Transverse colon (tissue), 4 donors: ENCODE results near the gene ZPLD1.

ENCODE experiments used
- CTCF ChIP-seq, 5 experiments: fragments of 200-600 bp in 3 of 5; fragments of 450-650 bp in 2 of 5; sonication (generic) in 3 of 5; IDR thresholded peaks; 1 replicate in 2 of 5; 2 replicates in 3 of 5; pipeline ENCODE4 v1.5.1; 2016 to 2017; ENCODE audit warnings: antibody characterized with exemption in 5 of 5, inconsistent platforms in 3 of 5, mild to moderate bottlenecking in 2 of 5, moderate library complexity in 1 of 5
- POLR2AphosphoS5 ChIP-seq, 3 donors: sonication (generic); formaldehyde crosslinking; IDR thresholded peaks; one replicate each; pipeline ENCODE4 v1.6.1; 2016; ENCODE audit warnings: antibody characterized with exemption in 3 of 3

- TF ChIP-seq POLR2AphosphoS5 (IDR thresholded peaks at IDR 0.05) (no peak), CTCF (IDR thresholded peaks at IDR 0.05) (no peak)
These were observed 29.4 kb downstream of the ZPLD1 start for GRCh38 chr3:102464261-102464660.
